SK-N-SH treated with all-trans-retinoic acid at 6 μM for 48 hours (cell line): ENCODE measurements around the gene ZFHX3.

Experiments used
- ATAC-seq: fragments of 200-7000 bp; cut with Tn5 transposase; 3 replicates; pipeline ENCODE4 v1.9.1; 2020; ENCODE audit warnings: mild to moderate bottlenecking, moderate library complexity
- ARNTL ChIP-seq: fragments of 450-650 bp; formaldehyde crosslinking; IDR thresholded peaks from 2 replicates; pipeline ENCODE4 v1.5.0; 2020; ENCODE audit warnings: low read depth, mild to moderate bottlenecking, moderate library complexity, borderline replicate concordance
- BACH2 ChIP-seq: fragments of 250-450 bp; sonication (Bioruptor Pico); IDR thresholded peaks from 2 replicates; pipeline ENCODE4 v1.9.0; 2021; ENCODE audit warnings: mild to moderate bottlenecking, borderline replicate concordance
- CSDC2 ChIP-seq: fragments of 250-450 bp; sonication (Bioruptor Pico); IDR thresholded peaks from 2 replicates; pipeline ENCODE4 v1.5.0; 2020; ENCODE audit warnings: mild to moderate bottlenecking, moderate library complexity
- ESRRG ChIP-seq: fragments of 250-450 bp; sonication (Bioruptor Pico); IDR thresholded peaks from 2 replicates; pipeline ENCODE4 v1.6.1; 2021; ENCODE audit warnings: mild to moderate bottlenecking
- ISL1 ChIP-seq: fragments of 250-450 bp; sonication (Bioruptor Pico); IDR thresholded peaks from 2 replicates; pipeline ENCODE4 v2.1.2; 2022; ENCODE audit warnings: mild to moderate bottlenecking, moderate library complexity
- OSR1 ChIP-seq: fragments of 250-450 bp; sonication (Bioruptor Pico); IDR thresholded peaks from 2 replicates; pipeline ENCODE4 v1.8.0; 2022; ENCODE audit warnings: moderate library complexity, mild to moderate bottlenecking, inconsistent platforms
- PPARA ChIP-seq: fragments of 250-450 bp; sonication (Bioruptor Pico); IDR thresholded peaks from 2 replicates; pipeline ENCODE4 v1.5.0; 2020; ENCODE audit warnings: mild to moderate bottlenecking, borderline replicate concordance
- SNAI2 ChIP-seq: fragments of 250-450 bp; sonication (Bioruptor Pico); IDR thresholded peaks from 2 replicates; pipeline ENCODE4 v1.5.0; 2020; ENCODE audit warnings: mild to moderate bottlenecking, moderate library complexity
- TCF4 ChIP-seq: fragments of 250-450 bp; sonication (Bioruptor Pico); IDR thresholded peaks from 2 replicates; pipeline ENCODE4 v1.8.0; 2021; ENCODE audit warnings: mild to moderate bottlenecking, moderate library complexity, borderline replicate concordance
- TOX ChIP-seq: fragments of 250-450 bp; sonication (Bioruptor Pico); IDR thresholded peaks from 2 replicates; pipeline ENCODE4 v1.8.0; 2021; ENCODE audit warnings: mild to moderate bottlenecking, moderate library complexity, borderline replicate concordance
- ZFP3 ChIP-seq: fragments of 250-450 bp; sonication (Bioruptor Pico); IDR thresholded peaks from 2 replicates; pipeline ENCODE4 v1.5.0; 2020; ENCODE audit warnings: mild to moderate bottlenecking, moderate library complexity
- ZFP30 ChIP-seq: fragments of 450-650 bp; formaldehyde crosslinking; IDR thresholded peaks from 2 replicates; pipeline ENCODE4 v1.5.0; 2022; ENCODE audit warnings: mild to moderate bottlenecking, moderate library complexity
- ZNF565 ChIP-seq: fragments of 450-650 bp; formaldehyde crosslinking; conservative IDR thresholded peaks from 2 replicates; pipeline ENCODE4 v1.5.0; 2020; ENCODE audit warnings: low read depth, mild to moderate bottlenecking, moderate library complexity
- ZNF70 ChIP-seq: fragments of 450-650 bp; formaldehyde crosslinking; IDR thresholded peaks from 2 replicates; pipeline ENCODE4 v1.5.0; 2020; ENCODE audit warnings: mild to moderate bottlenecking, moderate library complexity
- ZNF8 ChIP-seq: fragments of 450-650 bp; formaldehyde crosslinking; IDR thresholded peaks from 2 replicates; pipeline ENCODE4 v1.5.0; 2020; ENCODE audit warnings: mild to moderate bottlenecking, moderate library complexity
- TF ChIP-seq, protein P1 (sequence below): fragments of 250-450 bp; sonication (Bioruptor Pico); IDR thresholded peaks from 2 replicates; pipeline ENCODE4 v1.8.0; 2020; ENCODE audit warnings: mild to moderate bottlenecking, moderate library complexity, borderline replicate concordance
- TF ChIP-seq, protein P2 (sequence below): fragments of 250-450 bp; sonication (Bioruptor Pico); IDR thresholded peaks from 2 replicates; pipeline ENCODE4 v1.8.0; 2021; ENCODE audit warnings: low read depth, mild to moderate bottlenecking, moderate library complexity, borderline replicate concordance
- TF ChIP-seq, protein P3 (sequence below): fragments of 250-450 bp; sonication (Bioruptor Pico); IDR thresholded peaks from 2 replicates; pipeline ENCODE4 v1.5.0; 2020; ENCODE audit warnings: mild to moderate bottlenecking, moderate library complexity

Gene ZFHX3

DNA sequence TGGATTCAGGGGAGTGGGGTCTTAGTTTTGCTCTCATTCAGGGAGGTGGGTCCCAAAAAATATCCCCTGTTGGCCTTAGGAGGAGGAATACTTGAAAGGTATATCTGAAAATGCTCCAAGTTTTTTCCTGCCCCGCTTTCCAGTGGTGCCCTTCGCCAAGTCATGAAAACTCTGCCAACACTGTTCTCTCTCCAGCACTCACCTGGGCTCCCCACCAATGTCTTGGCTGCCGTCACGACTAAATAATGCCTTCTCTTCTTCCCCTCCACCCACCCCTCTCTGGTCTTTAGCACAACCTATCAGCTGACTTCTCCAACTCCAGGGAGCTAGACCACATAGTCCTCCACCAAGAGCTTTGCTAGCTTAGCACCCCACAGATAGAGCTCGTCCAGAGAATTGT is 30.6 kb downstream of the ZFHX3 start (continued):
- TF ChIP-seq, protein P1, sequence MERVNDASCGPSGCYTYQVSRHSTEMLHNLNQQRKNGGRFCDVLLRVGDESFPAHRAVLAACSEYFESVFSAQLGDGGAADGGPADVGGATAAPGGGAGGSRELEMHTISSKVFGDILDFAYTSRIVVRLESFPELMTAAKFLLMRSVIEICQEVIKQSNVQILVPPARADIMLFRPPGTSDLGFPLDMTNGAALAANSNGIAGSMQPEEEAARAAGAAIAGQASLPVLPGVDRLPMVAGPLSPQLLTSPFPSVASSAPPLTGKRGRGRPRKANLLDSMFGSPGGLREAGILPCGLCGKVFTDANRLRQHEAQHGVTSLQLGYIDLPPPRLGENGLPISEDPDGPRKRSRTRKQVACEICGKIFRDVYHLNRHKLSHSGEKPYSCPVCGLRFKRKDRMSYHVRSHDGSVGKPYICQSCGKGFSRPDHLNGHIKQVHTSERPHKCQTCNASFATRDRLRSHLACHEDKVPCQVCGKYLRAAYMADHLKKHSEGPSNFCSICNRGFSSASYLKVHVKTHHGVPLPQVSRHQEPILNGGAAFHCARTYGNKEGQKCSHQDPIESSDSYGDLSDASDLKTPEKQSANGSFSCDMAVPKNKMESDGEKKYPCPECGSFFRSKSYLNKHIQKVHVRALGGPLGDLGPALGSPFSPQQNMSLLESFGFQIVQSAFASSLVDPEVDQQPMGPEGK (CRISPR knock-in tag): no peak

DNA sequence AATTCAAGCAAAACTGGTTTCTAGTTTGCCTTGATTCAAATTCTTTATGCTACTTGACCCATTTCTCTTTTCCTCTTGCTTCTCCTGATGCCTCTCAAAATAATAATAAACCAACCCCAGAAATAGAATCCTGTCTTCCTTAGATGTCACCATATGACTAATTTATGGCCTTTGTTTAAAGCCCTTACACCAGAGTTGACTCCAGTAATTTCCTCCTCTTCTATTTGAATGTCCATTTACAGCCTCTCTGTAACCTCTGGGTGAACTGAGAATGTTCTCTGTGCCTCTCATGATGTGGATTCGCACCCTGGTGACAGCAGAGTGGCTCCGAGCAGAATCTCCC is 31.5 kb downstream of the ZFHX3 start:
- no peak for TF ChIP-seq PPARA (CRISPR knock-in tag)
- TF ChIP-seq, protein P2, sequence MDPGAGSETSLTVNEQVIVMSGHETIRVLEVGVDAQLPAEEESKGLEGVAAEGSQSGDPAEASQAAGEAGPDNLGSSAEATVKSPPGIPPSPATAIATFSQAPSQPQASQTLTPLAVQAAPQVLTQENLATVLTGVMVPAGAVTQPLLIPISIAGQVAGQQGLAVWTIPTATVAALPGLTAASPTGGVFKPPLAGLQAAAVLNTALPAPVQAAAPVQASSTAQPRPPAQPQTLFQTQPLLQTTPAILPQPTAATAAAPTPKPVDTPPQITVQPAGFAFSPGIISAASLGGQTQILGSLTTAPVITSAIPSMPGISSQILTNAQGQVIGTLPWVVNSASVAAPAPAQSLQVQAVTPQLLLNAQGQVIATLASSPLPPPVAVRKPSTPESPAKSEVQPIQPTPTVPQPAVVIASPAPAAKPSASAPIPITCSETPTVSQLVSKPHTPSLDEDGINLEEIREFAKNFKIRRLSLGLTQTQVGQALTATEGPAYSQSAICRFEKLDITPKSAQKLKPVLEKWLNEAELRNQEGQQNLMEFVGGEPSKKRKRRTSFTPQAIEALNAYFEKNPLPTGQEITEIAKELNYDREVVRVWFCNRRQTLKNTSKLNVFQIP (CRISPR knock-in tag): no peak
- no peak for TF ChIP-seq ISL1 (CRISPR knock-in tag)
- TF ChIP-seq ZFP3 (CRISPR knock-in tag): no peak
- no peak for TF ChIP-seq ZNF565 (CRISPR knock-in tag)
- TF ChIP-seq ZNF70: no peak
- no peak for TF ChIP-seq OSR1 (CRISPR knock-in tag)
- TF ChIP-seq TCF4: no peak
- TF ChIP-seq, all 23 proteins: peak for 0
- ATAC-seq: no peak

DNA sequence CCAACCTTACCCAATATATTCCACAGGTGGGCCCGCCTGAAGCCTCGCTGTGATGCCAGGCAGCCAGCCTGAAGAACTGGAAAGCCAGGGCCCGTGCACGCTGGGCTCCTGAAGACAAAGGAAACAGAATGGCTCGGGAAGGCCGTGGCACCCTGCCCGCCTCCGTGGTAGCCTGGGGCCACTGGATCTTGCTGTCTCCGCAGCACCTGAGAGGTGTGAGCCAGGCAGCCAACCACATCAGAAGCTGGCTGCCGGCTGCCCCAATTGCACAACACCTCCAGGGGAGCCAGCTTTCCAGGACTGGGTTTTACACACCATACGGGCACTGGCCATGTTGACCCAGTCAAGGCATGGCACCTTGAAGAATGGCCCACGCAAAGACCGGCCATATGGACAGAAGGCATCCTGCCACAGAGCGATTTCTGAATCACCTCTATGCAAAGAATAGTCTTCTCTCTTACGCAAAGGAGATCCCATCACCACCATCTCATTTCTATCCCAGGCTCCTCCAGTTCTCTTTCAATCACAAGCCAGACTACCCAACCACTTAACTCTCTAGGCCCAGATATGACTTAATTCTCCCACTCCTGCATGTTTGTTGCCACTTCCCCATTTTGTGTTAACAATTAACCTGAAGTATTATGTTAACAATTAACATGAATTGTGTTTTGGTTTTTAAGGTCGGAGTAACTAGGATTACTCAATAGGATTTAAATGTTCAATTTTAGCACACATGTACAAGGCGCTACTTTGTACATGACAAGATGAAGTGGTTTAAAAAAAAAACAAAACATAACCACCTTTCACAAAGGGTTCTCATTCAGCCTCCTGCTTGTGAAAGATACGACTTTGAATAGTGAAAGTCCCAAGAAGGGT is 32.1 kb downstream of the ZFHX3 start:
- no peak for ATAC-seq
- TF ChIP-seq ARNTL (CRISPR knock-in tag): no peak
- TF ChIP-seq BACH2 (CRISPR knock-in tag): no peak
- no peak for TF ChIP-seq TCF4
- TF ChIP-seq ZNF8: no peak
- no peak for TF ChIP-seq ZFP3 (CRISPR knock-in tag)
- no peak for TF ChIP-seq TOX
- TF ChIP-seq OSR1 (CRISPR knock-in tag): no peak
- no peak for TF ChIP-seq ZFP30 (CRISPR knock-in tag)
- TF ChIP-seq, protein P3, sequence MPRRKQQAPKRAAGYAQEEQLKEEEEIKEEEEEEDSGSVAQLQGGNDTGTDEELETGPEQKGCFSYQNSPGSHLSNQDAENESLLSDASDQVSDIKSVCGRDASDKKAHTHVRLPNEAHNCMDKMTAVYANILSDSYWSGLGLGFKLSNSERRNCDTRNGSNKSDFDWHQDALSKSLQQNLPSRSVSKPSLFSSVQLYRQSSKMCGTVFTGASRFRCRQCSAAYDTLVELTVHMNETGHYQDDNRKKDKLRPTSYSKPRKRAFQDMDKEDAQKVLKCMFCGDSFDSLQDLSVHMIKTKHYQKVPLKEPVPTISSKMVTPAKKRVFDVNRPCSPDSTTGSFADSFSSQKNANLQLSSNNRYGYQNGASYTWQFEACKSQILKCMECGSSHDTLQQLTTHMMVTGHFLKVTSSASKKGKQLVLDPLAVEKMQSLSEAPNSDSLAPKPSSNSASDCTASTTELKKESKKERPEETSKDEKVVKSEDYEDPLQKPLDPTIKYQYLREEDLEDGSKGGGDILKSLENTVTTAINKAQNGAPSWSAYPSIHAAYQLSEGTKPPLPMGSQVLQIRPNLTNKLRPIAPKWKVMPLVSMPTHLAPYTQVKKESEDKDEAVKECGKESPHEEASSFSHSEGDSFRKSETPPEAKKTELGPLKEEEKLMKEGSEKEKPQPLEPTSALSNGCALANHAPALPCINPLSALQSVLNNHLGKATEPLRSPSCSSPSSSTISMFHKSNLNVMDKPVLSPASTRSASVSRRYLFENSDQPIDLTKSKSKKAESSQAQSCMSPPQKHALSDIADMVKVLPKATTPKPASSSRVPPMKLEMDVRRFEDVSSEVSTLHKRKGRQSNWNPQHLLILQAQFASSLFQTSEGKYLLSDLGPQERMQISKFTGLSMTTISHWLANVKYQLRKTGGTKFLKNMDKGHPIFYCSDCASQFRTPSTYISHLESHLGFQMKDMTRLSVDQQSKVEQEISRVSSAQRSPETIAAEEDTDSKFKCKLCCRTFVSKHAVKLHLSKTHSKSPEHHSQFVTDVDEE: no peak

DNA sequence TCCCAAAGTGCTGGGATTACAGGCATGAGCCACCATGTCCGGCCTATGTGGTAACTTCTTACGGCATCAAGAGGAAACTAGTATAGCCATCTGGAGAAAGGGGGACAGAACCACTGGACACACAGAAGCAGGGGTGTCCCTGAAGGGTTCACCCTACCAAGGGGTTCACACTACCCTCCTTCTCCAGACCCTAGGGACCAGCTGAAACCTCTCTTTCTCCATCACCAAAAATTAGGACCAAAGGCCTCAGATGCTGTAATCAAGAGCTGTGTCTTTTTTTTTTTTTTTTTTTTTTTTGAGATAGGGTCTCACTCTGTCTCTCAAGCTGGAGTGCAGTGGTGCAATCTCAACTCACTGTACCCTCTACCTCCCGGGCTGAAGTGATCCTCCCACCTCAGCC is 33.2 kb downstream of the ZFHX3 start:
- TF ChIP-seq OSR1 (CRISPR knock-in tag) (no peak), ZFP3 (CRISPR knock-in tag) (no peak), ZNF565 (CRISPR knock-in tag) (no peak), ZFP30 (CRISPR knock-in tag) (no peak), ZNF8 (no peak), CSDC2 (CRISPR knock-in tag) (no peak), ISL1 (CRISPR knock-in tag) (no peak), ESRRG (no peak), SNAI2 (CRISPR knock-in tag) (no peak)
- TF ChIP-seq, protein P1 (CRISPR knock-in tag): no peak
- ATAC-seq: no peak

DNA sequence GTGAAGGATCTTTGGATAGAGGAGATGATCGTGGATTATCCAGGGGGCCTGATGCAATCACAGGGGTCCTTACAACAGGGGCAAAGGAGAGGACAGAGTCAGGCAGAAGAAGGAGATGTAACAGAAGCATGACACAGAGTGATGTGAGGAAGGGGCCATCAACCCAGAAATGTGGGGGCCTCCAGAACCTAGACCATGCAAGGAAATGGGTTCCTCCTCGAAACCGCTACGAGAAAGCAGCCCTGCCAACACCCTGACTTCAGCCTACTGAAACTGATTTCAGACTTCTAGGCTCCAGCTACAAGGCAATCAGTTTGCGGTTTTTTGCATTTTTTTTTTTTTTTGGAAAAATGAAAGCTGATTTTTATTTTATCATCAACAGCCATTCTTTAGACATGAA is 34.0 kb downstream of the ZFHX3 start:
- ATAC-seq: no peak
- TF ChIP-seq, protein P3: no peak
- no peak for TF ChIP-seq BACH2 (CRISPR knock-in tag)
